ENCODE data around the gene OR51T1.

DNA sequence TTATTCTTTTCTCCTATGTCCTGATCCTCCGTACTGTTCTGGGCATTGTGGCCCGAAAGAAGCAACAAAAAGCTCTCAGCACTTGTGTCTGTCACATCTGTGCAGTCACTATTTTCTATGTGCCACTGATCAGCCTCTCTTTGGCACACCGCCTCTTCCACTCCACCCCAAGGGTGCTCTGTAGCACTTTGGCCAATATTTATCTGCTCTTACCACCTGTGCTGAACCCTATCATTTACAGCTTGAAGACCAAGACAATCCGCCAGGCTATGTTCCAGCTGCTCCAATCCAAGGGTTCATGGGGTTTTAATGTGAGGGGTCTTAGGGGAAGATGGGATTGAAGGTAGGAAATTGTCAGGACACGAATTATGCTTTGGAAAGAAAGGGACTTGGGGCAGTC is 843 bp downstream of the OR51T1 start:
- TF ChIP-seq, protein P1, sequence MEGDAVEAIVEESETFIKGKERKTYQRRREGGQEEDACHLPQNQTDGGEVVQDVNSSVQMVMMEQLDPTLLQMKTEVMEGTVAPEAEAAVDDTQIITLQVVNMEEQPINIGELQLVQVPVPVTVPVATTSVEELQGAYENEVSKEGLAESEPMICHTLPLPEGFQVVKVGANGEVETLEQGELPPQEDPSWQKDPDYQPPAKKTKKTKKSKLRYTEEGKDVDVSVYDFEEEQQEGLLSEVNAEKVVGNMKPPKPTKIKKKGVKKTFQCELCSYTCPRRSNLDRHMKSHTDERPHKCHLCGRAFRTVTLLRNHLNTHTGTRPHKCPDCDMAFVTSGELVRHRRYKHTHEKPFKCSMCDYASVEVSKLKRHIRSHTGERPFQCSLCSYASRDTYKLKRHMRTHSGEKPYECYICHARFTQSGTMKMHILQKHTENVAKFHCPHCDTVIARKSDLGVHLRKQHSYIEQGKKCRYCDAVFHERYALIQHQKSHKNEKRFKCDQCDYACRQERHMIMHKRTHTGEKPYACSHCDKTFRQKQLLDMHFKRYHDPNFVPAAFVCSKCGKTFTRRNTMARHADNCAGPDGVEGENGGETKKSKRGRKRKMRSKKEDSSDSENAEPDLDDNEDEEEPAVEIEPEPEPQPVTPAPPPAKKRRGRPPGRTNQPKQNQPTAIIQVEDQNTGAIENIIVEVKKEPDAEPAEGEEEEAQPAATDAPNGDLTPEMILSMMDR (IDR thresholded peaks at IDR 0.05; ENCODE audit: low read depth, low read length) = no peak
- TF ChIP-seq MYC (IDR thresholded peaks at IDR 0.05; ENCODE audit: low read depth, low read length) = no peak

Data from NB4 (cell line).